HG03280 (cell line): ENCODE results near the gene OPN3.
"Not testable (repeated sequence)": the region's sequence is repeated elsewhere in the genome, so short reads cannot be mapped to it uniquely, and the experiment has no call there.

ENCODE experiments used
- ATAC-seq: cut with Tn5 transposase; IDR thresholded peaks from one replicate; pipeline ENCODE4 v1.9.1; 2021; ENCODE audit warnings: mild to moderate bottlenecking, moderate library complexity; ENCODE audit not compliant: unreplicated experiment

The OPN3 gene

GRCh38 chr1:241640149-241640866, at the start of gene OPN3, which contains the start of gene CHML:
Gene OPN3 (minus strand): TSS chr1:241640369. CDS start chr1:241640254, 115 bp downstream.
Gene CHML (minus strand): TSS chr1:241640369. CDS start chr1:241635766, 4,603 bp downstream.
- ATAC-seq, result peak; percentile 93

- no peak for ATAC-seq
Observed at GRCh38 chr1:241688940-241689368, 48.8 kb upstream of the OPN3 start.

- no peak for ATAC-seq
Observed at GRCh38 chr1:241684108-241684507, 43.9 kb upstream of the OPN3 start.

GRCh38 chr1:241682921-241683320, 42.8 kb upstream of the OPN3 start:
- no peak for ATAC-seq

GRCh38 chr1:241681861-241682448, 41.8 kb upstream of the OPN3 start:
- ATAC-seq, result not testable (repeated sequence)

- ATAC-seq, result no peak
Observed at GRCh38 chr1:241679961-241680360, 39.8 kb upstream of the OPN3 start.

- no peak for ATAC-seq
Observed at GRCh38 chr1:241679404-241679803, 39.2 kb upstream of the OPN3 start.

- no peak for ATAC-seq
Observed at GRCh38 chr1:241678536-241678935, 38.4 kb upstream of the OPN3 start.

GRCh38 chr1:241677201-241677600, 37.0 kb upstream of the OPN3 start:
- peak; percentile 95 for ATAC-seq

GRCh38 chr1:241675983-241676382, 35.8 kb upstream of the OPN3 start:
- no peak for ATAC-seq

- no peak for ATAC-seq
Observed at GRCh38 chr1:241674805-241675384, 34.7 kb upstream of the OPN3 start.

- no peak for ATAC-seq
Observed at GRCh38 chr1:241672301-241672700, 32.1 kb upstream of the OPN3 start.

- ATAC-seq, result no peak
Observed at GRCh38 chr1:241666419-241666818, 26.2 kb upstream of the OPN3 start.

GRCh38 chr1:241660424-241660972, 20.3 kb upstream of the OPN3 start:
- no peak for ATAC-seq

- ATAC-seq, result not testable (repeated sequence)
Observed at GRCh38 chr1:241659016-241659415, 18.8 kb upstream of the OPN3 start.

GRCh38 chr1:241658081-241658793, 18.1 kb upstream of the OPN3 start:
- no peak for ATAC-seq

GRCh38 chr1:241654641-241655040, 14.5 kb upstream of the OPN3 start:
- ATAC-seq, result no peak

- ATAC-seq, result no peak
Observed at GRCh38 chr1:241654019-241654418, 13.8 kb upstream of the OPN3 start.

- no peak for ATAC-seq
Observed at GRCh38 chr1:241652012-241652411, 11.8 kb upstream of the OPN3 start, which contains the start of gene WDR64. Gene WDR64 (plus strand): TSS chr1:241652281. CDS start chr1:241652485, 204 bp downstream.

GRCh38 chr1:241648159-241648558, 8.0 kb upstream of the OPN3 start:
- no peak for ATAC-seq

- no peak for ATAC-seq
Observed at GRCh38 chr1:241647658-241648057, 7.5 kb upstream of the OPN3 start.
